ENCODE data around the gene SUV39H1.

SUV39H1 gene

GRCh38 chrX:48726596-48726995 lies 30.1 kb downstream of the SUV39H1 start:
- in situ Hi-C loops (cut with MboI; ENCODE audit: low pct_unique_long_range_greater_than_20kb, low sequenced_read_pairs, unreplicated experiment) = no loop called here

GRCh38 chrX:48728653-48729052 lies 32.1 kb downstream of the SUV39H1 start:
- in situ Hi-C loops (cut with MboI; ENCODE audit: low pct_unique_long_range_greater_than_20kb, low sequenced_read_pairs, unreplicated experiment) = no loop called here
- no peak for TF ChIP-seq CTCF (IDR thresholded peaks at IDR 0.05; ENCODE audit: extremely low read depth, insufficient read depth, missing control alignments)
- no peak for DNase-seq (ENCODE audit: low spot score)

More at GRCh38 chrX:48726596-48726995, 30.1 kb downstream of the SUV39H1 start:
- TF ChIP-seq CTCF (IDR thresholded peaks at IDR 0.05; ENCODE audit: extremely low read depth, insufficient read depth, missing control alignments) = no peak
- no peak for DNase-seq (ENCODE audit: low spot score)

GRCh38 chrX:48736303-48736702 lies 39.8 kb downstream of the SUV39H1 start:
- no peak for DNase-seq (ENCODE audit: low spot score)
- no peak for TF ChIP-seq CTCF (IDR thresholded peaks at IDR 0.05; ENCODE audit: extremely low read depth, insufficient read depth, missing control alignments)
- in situ Hi-C loops (cut with MboI; ENCODE audit: low pct_unique_long_range_greater_than_20kb, low sequenced_read_pairs, unreplicated experiment) = no loop called here

GRCh38 chrX:48736878-48737212 lies 40.3 kb downstream of the SUV39H1 start:
- in situ Hi-C loops (cut with MboI; ENCODE audit: low pct_unique_long_range_greater_than_20kb, low sequenced_read_pairs, unreplicated experiment) = no loop called here
- TF ChIP-seq CTCF (IDR thresholded peaks at IDR 0.05; ENCODE audit: extremely low read depth, insufficient read depth, missing control alignments) = no peak
- DNase-seq (ENCODE audit: low spot score) = no peak

GRCh38 chrX:48737213-48737938 lies 40.8 kb downstream of the SUV39H1 start:
- peak; percentile 86 for DNase-seq (ENCODE audit: low spot score)
- no peak for TF ChIP-seq CTCF (IDR thresholded peaks at IDR 0.05; ENCODE audit: extremely low read depth, insufficient read depth, missing control alignments)
- in situ Hi-C loops (cut with MboI; ENCODE audit: low pct_unique_long_range_greater_than_20kb, low sequenced_read_pairs, unreplicated experiment) = no loop called here

GRCh38 chrX:48737940-48738339 lies 41.4 kb downstream of the SUV39H1 start:
- no peak for DNase-seq (ENCODE audit: low spot score)
- TF ChIP-seq CTCF (IDR thresholded peaks at IDR 0.05; ENCODE audit: extremely low read depth, insufficient read depth, missing control alignments) = no peak
- in situ Hi-C loops (cut with MboI; ENCODE audit: low pct_unique_long_range_greater_than_20kb, low sequenced_read_pairs, unreplicated experiment) = no loop called here

Measured in GM13977 (cell line).